Epithelial cell of esophagus (primary cell): ENCODE results near the gene FBXW9.

Source experiments
- DNase-seq: peaks from one replicate; pipeline ENCODE4 v3.0.0; 2010; ENCODE audit warnings: low read depth
- H3K4me3 ChIP-seq: 2 replicates; pipeline ENCODE4 v1.5.1; 2011; ENCODE audit warnings: mild to moderate bottlenecking, low read length, control low read depth
- CTCF ChIP-seq: IDR thresholded peaks from 2 replicates; pipeline ENCODE4 v1.5.1; 2011; ENCODE audit warnings: low read depth, mild to moderate bottlenecking, low read length, control low read depth, inconsistent platforms; ENCODE audit not compliant: insufficient read depth; ENCODE audit errors: missing control alignments

Gene FBXW9

GRCh38 chr19:12668932-12669269 lies 27.5 kb downstream of the FBXW9 start:
- no peak for TF ChIP-seq CTCF
- peak; percentile 79 for DNase-seq
- peak overlapping the region; percentile 94 for H3K4me3 ChIP-seq

DNA sequence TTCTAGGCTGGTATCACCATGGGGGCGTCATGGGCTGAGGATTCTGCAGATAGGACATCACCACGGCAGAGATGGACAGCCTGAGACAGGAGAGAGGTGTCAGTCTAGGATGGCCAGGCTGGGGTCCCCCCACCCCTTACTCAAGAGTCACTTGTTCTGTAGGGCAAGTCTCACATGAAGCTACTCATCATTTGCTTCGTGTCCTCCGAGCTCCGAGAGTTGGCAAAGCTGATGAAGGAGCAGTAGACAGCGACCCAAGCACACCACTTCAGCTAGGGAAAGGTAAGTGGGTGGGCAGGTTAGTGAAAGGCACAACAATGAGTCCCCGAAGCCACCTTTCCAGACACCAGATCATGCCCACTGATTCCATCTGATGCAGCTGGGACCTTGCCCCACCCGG lies 28.1 kb downstream of the FBXW9 start:
- no peak for TF ChIP-seq CTCF
- peak overlapping the region; percentile 94 for H3K4me3 ChIP-seq
- DNase-seq, result no peak

- DNase-seq, result no peak
- peak overlapping the region; percentile 94 for H3K4me3 ChIP-seq
- TF ChIP-seq CTCF, result no peak
Measured at GRCh38 chr19:12667731-12668302, 28.6 kb downstream of the FBXW9 start.

DNA sequence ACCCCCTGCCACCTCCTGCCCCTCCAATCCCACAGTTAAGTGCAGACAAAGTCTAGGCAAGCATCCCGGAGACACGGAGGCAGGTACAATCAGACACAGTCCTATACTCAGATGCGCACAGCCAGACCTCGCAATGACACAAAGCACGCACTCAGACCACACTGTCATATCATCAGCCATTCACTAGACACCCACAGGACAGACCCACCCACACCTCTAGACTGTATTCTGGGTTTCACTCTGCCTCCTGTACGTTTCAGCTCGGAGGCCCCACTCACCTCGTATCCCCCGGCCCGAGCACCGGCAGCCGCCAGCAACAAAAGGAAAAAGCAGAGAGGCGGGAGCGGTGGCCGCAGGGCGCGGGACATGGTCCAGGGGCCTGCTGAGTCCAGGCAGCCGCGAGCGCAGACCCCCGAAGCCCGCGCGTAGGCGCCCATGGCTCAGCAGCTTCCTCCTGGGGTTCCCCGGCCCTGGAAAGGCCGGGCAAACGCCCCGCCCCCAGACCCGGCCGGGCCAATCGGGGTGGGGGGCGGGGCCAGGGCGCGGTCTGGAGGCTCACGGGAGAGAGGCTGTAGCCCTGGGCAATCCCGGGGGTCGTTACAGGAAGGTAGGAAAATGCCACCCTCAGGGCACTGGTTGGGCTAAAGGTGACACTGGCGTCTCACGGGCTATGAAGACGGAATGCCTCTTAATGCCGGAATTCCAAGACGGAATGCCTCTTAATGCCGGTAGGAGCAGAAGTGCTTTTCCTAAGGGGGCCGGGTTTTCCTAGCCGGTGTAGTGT lies 30.0 kb downstream of the FBXW9 start, which contains the start of the genes MAN2B1 and WDR83:
Gene MAN2B1 (minus strand): TSS at position 478 of the 784 bp plus-strand sequence. CDS start 41 bp downstream, at position 437.
Gene WDR83 (plus strand): TSS at position 543 of the 784 bp plus-strand sequence. CDS start 2,984 bp downstream, outside the sequence.
- peak within 1 kb of the TSS; percentile 88 for H3K4me3 ChIP-seq
- no peak for TF ChIP-seq CTCF
- DNase-seq, result peak; percentile 75

- peak overlapping the region; percentile 88 for H3K4me3 ChIP-seq
- no peak for DNase-seq
- TF ChIP-seq CTCF, result no peak
Measured at GRCh38 chr19:12665671-12666264, 30.7 kb downstream of the FBXW9 start.

GRCh38 chr19:12665281-12665573 lies 31.2 kb downstream of the FBXW9 start:
- TF ChIP-seq CTCF, result no peak
- no peak overlapping the region for H3K4me3 ChIP-seq
- DNase-seq, result no peak
